Suprapubic skin (tissue), 3 donors: ENCODE data around the gene WWOX.

Experiments used
- POLR2A ChIP-seq, 2 donors: fragments of 450-650 bp; IDR thresholded peaks; one replicate each; pipeline ENCODE4 v1.6.1; 2017; ENCODE audit warnings: antibody characterized with exemption in 2 of 2, mild to moderate bottlenecking in 2 of 2, moderate library complexity in 2 of 2
- TF ChIP-seq, protein P1 (sequence below), 2 donors: fragments of 200-600 bp in 1 of 2; fragments of 450-650 bp in 1 of 2; sonication (generic) in 1 of 2; IDR thresholded peaks; one replicate each; pipeline ENCODE4 v1.5.1; 2016 to 2019; ENCODE audit warnings: antibody characterized with exemption in 2 of 2, mild to moderate bottlenecking in 1 of 2, moderate library complexity in 1 of 2

GRCh38 chr16:79169239-79169638 is 1069.8 kb downstream of the WWOX start:
- TF ChIP-seq, protein P1, sequence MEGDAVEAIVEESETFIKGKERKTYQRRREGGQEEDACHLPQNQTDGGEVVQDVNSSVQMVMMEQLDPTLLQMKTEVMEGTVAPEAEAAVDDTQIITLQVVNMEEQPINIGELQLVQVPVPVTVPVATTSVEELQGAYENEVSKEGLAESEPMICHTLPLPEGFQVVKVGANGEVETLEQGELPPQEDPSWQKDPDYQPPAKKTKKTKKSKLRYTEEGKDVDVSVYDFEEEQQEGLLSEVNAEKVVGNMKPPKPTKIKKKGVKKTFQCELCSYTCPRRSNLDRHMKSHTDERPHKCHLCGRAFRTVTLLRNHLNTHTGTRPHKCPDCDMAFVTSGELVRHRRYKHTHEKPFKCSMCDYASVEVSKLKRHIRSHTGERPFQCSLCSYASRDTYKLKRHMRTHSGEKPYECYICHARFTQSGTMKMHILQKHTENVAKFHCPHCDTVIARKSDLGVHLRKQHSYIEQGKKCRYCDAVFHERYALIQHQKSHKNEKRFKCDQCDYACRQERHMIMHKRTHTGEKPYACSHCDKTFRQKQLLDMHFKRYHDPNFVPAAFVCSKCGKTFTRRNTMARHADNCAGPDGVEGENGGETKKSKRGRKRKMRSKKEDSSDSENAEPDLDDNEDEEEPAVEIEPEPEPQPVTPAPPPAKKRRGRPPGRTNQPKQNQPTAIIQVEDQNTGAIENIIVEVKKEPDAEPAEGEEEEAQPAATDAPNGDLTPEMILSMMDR (IDR thresholded peaks at IDR 0.05): no peak
- no peak for TF ChIP-seq POLR2A (IDR thresholded peaks at IDR 0.05)
